GM15510 (cell line): Measurements from ENCODE around the gene PIK3C3.

Source experiments
- POLR2A ChIP-seq: IDR thresholded peaks from 3 replicates; pipeline ENCODE4 v1.6.1; 2011; ENCODE audit warnings: borderline replicate concordance; ENCODE audit not compliant: insufficient read length; ENCODE audit errors: extremely low read depth

The PIK3C3 gene

DNA sequence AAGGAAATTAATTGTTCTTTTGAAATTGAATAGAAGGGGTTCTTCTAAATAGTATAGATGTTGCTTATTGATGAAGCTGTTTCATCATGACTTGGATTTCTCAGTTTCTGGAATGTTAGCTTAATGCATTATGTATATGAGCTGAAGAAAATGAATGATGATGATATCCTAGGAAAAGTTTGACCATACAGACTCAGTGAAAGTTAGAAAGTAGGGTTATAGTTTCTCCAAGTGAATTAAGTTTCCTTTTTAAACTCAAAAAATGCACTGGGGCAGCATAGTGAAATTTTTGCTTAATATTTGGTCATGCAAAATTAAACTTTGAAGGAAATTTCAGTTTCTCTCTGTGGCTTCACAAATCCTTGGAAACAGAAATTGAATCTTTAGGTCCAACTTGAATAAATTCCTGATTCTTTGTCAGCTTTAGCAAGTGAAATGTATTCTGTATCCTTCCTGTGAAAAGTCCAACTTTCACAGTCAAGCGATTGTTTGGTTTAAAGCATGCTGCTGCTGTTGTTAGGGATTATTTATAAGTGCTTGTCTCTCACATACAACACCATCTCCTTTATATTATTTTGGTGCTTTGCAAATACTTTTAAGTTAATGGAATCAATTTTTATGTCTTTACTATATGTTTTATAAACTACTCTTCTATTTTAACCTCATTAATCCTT, 78.2 kb downstream of the PIK3C3 start:
- TF ChIP-seq POLR2A: no peak

- no peak for TF ChIP-seq POLR2A
These were observed 83.9 kb downstream of the PIK3C3 start for GRCh38 chr18:42038936-42039335.

DNA sequence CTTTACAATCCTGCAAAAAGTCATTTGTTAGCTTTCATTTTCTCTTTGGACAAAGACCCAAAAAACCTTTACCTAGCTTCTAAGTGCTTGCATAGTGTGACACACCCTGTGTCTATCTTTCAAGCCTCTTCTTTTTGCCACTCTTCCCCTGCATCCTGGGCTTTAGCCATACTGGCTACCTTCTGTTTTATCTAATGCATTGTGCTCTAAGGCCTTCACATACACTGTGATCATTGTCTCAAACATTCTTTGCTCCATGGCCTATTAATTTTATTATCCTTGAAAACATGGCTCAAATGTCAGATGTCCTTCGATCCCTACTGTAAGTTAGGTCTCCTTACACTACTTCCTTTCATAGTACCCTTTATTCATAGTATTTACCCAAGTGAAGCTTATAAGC, 84.4 kb downstream of the PIK3C3 start:
- no peak for TF ChIP-seq POLR2A

GRCh38 chr18:42041793-42042192, 86.8 kb downstream of the PIK3C3 start:
- TF ChIP-seq POLR2A: no peak

- TF ChIP-seq POLR2A: no peak
These were observed 90.3 kb downstream of the PIK3C3 start for GRCh38 chr18:42045346-42045745.

GRCh38 chr18:42047721-42048120, 92.7 kb downstream of the PIK3C3 start:
- no peak for TF ChIP-seq POLR2A

- TF ChIP-seq POLR2A: no peak
These were observed 93.1 kb downstream of the PIK3C3 start for GRCh38 chr18:42048158-42048557.

DNA sequence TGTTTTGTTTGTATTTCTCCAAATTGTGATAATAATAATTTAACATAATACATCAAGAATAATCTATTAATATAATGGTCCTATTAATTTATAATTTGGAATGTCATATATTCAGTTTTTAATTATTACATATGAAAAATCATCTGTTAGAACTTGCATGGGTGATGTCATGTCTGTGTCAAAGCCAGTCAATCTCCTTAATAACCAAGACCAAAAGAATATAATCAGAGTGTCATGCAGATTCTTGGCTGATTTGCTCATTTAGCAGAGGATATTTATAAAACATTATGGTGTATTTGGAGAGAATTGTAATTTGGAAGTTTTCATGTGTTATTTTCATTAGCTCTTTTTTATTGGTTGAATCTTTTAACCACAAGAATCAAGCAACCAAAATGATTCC, 96.4 kb downstream of the PIK3C3 start:
- TF ChIP-seq POLR2A: no peak

- no peak for TF ChIP-seq POLR2A
These were observed 97.2 kb downstream of the PIK3C3 start for GRCh38 chr18:42052122-42052708.

- TF ChIP-seq POLR2A: no peak
These were observed 98.3 kb downstream of the PIK3C3 start for GRCh38 chr18:42053188-42053781.

DNA sequence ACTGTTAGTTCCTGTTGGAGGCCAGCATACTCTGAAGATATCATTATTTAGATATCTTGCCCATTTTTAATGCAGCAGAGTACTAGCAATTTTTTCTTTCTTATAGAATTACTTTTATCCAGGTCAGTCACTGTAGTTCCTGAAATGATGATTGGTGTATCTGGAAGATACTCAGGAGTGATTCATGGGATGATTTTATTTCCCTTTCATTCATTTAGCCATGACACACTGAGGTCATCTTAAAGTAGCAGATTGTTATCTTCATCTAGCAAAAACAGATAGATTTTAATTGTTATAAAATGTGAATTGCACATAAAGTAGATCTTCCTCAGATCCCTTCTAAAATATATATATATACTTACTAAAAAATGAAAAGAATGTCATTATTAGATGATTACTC, 109.1 kb downstream of the PIK3C3 start:
- TF ChIP-seq POLR2A: no peak

DNA sequence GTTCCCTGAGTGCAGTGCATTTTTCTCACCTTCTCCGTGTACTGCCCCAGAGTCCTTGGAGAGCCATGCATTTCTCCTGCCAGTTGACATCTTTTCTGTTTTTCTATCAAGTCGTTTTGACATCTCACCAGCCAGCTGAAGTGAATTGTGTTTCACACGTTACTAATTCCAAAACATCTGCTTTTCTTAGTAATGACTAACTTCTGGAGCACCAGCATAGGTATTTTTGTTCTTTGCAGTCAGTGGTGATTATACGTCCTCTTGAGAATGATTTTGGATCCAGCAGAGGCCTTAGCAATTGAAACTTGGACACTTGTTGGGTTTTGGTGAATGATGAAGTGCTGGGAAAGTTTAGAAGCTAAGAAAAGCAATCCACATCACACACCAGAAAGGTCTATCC, 112.5 kb downstream of the PIK3C3 start:
- no peak for TF ChIP-seq POLR2A

- no peak for TF ChIP-seq POLR2A
These were observed 113.0 kb downstream of the PIK3C3 start for GRCh38 chr18:42068030-42068429.

GRCh38 chr18:42069036-42069435, 114.0 kb downstream of the PIK3C3 start:
- no peak for TF ChIP-seq POLR2A

DNA sequence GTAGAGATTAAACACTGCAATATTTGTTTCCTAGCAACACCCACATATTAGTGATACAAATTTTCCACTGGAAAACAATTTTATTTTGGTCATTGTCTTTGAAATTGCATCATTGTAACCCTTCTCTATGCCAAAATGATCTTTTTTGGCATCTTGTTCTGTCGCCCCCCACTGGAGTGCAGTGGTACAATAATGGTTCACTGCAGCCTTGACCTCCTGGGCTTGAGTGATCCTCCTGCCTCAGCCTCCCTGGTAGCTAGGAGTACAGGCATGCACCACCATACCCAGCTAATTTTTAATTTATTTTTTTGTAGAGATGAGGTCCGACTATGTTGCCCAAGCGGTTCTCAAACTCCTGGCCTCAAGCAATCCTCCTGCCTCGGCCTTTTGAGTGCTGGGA, 117.4 kb downstream of the PIK3C3 start:
- no peak for TF ChIP-seq POLR2A

DNA sequence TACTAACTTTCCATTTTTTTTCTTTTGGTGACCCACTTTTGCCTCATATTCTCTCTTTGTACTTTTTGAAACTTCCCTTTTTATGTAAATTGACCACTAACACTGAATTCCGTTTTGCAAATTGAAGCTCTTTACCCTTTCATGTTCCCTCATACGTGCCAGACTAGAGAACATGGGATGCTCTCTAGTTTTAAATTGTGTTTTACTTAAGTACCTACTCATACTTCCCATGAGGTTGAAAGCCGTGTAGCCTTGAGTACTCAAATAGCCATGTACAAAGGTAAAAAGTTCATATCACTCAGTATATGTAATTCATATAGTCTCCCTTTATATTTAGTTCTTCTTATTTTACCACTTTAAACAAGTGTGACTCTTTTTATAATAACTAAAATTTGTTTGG, 119.7 kb downstream of the PIK3C3 start:
- TF ChIP-seq POLR2A: no peak
